ENCODE data around the gene KLF14. TPM values are rescaled to one million over a fixed set of nuclear protein-coding genes. Genes with fewer than 3 reads are reported as not detected.

KLF14 gene
- polyA plus RNA-seq, 1 of the 3 experiments (the other 2 are of a cell fraction): 0.02 TPM

- POLR2A ChIA-PET: no interaction called here
- Histone ChIP-seq H3K36me3 (replicated peaks in 1 of 2; ENCODE audit: control insufficient read depth in 1 of 2, insufficient read depth in 2 of 2, low read length in 1 of 2) (no peaks in the 10 kb centered on the region), H3K4me3 (ENCODE audit: low read depth in 2 of 2, low read length in 1 of 2) (no peak overlapping the region), H3K79me2 (ENCODE audit: insufficient read depth) (no peaks in the 10 kb centered on the region), H4K20me1 (ENCODE audit: insufficient read depth) (no peaks in the 10 kb centered on the region), H3F3A (replicated peaks; ENCODE audit: insufficient read depth) (no peaks in the 10 kb centered on the region), H3K4me2 (no peak overlapping the region), H3K4me1 (ENCODE audit: control insufficient read depth in 1 of 2, insufficient read depth in 2 of 2, low read depth in 1 of 2, low read length in 1 of 2) (no peaks in the 10 kb centered on the region), H3K27me3 (ENCODE audit: insufficient read depth) (peaks cover 32% of the 10 kb centered on the region; the same call in 1 of the 2 replicates), H2AFZ (ENCODE audit: low read depth) (no peak overlapping the region), H3K9ac (no peak overlapping the region), H3K9me3 (no peaks in the 10 kb centered on the region), H3K9me2 (no peaks in the 10 kb centered on the region), H3K27ac (ENCODE audit: low read depth in 2 of 2, low read length in 1 of 2) (no peak overlapping the region)
- 42% methylated on average over 2 of the region's 2 CpGs for WGBS (ENCODE audit: low lambda C conversion rate)
- no peak for TF ChIP-seq GABPA (IDR thresholded peaks at IDR 0.05; ENCODE audit: low read depth)
- TF ChIP-seq EZH2phosphoT487 (IDR thresholded peaks at IDR 0.05; ENCODE audit: borderline replicate concordance, low read depth): no peak
- TF ChIP-seq RAD21 (IDR thresholded peaks at IDR 0.05; ENCODE audit: low read length): no peak
- TF ChIP-seq RXRA (IDR thresholded peaks at IDR 0.05; ENCODE audit: borderline replicate concordance, low read depth): no peak
- no peak for TF ChIP-seq SIN3A (IDR thresholded peaks at IDR 0.05; ENCODE audit: borderline replicate concordance, low read depth, low read length)
- TF ChIP-seq GATA2 (CRISPR knock-in tag; IDR thresholded peaks at IDR 0.05): no peak
- no peak for TF ChIP-seq FOXM1 (IDR thresholded peaks at IDR 0.05; ENCODE audit: low read depth)
- TF ChIP-seq USF1 (IDR thresholded peaks at IDR 0.05; ENCODE audit: borderline replicate concordance, low read depth): no peak
- no peak for TF ChIP-seq MXI1 (IDR thresholded peaks at IDR 0.05; ENCODE audit: low read depth, low read length)
- CTCF ChIA-PET: interaction anchor here (0.8 to 2.9 kb wide), 3 partner anchors 23 to 685 kb away, joined by 3 to 57 read pairs (median 9); partner anchors contain the start of genes KLF14 and KLHDC10
- DNase-seq: no peak
These were observed 22.3 kb upstream of the KLF14 start for GRCh38 chr7:130756316-130756715.

GRCh38 chr7:130752424-130752823, 18.4 kb upstream of the KLF14 start:
- Histone ChIP-seq H3K27me3 (ENCODE audit: insufficient read depth) (peaks cover 56% of the 10 kb centered on the region; the same call in 1 of the 2 replicates), H3K9me2 (no peaks in the 10 kb centered on the region), H3K4me3 (ENCODE audit: low read depth in 2 of 2, low read length in 1 of 2) (no peak overlapping the region), H4K20me1 (ENCODE audit: insufficient read depth) (no peaks in the 10 kb centered on the region), H3K9ac (no peak overlapping the region), H3F3A (replicated peaks; ENCODE audit: insufficient read depth) (no peaks in the 10 kb centered on the region), H2AFZ (ENCODE audit: low read depth) (no peak overlapping the region), H3K27ac (ENCODE audit: low read depth in 2 of 2, low read length in 1 of 2) (no peak overlapping the region), H3K36me3 (replicated peaks in 1 of 2; ENCODE audit: control insufficient read depth in 1 of 2, insufficient read depth in 2 of 2, low read length in 1 of 2) (no peaks in the 10 kb centered on the region), H3K9me3 (no peaks in the 10 kb centered on the region), H3K4me2 (no peak overlapping the region), H3K4me1 (ENCODE audit: control insufficient read depth in 1 of 2, insufficient read depth in 2 of 2, low read depth in 1 of 2, low read length in 1 of 2) (no peaks in the 10 kb centered on the region), H3K79me2 (ENCODE audit: insufficient read depth) (no peaks in the 10 kb centered on the region)
- WGBS (ENCODE audit: low lambda C conversion rate): 59% methylated on average over 8 of the region's 8 CpGs
- POLR2A ChIA-PET: no interaction called here
- DNase-seq: no peak
- CTCF ChIA-PET: interaction anchor here (0.8 to 1.0 kb wide), 2 partner anchors 31 to 46 kb away, joined by 3 read pairs; no protein-coding TSS in a partner anchor
- TF ChIP-seq PBX3 (IDR thresholded peaks at IDR 0.05) (no peak), SMC3 (IDR thresholded peaks at IDR 0.05; ENCODE audit: low read depth, low read length) (no peak), MAX (IDR thresholded peaks at IDR 0.05; ENCODE audit: low read depth) (no peak), USF1 (IDR thresholded peaks at IDR 0.05; ENCODE audit: borderline replicate concordance, low read depth) (no peak)

Measured in SK-N-SH (cell line).